ENCODE measurements around the gene SPECC1.
"Not testable (repeated sequence)": the region's sequence is repeated elsewhere in the genome, so short reads cannot be mapped to it uniquely, and the experiment has no call there.

The SPECC1 gene

DNA sequence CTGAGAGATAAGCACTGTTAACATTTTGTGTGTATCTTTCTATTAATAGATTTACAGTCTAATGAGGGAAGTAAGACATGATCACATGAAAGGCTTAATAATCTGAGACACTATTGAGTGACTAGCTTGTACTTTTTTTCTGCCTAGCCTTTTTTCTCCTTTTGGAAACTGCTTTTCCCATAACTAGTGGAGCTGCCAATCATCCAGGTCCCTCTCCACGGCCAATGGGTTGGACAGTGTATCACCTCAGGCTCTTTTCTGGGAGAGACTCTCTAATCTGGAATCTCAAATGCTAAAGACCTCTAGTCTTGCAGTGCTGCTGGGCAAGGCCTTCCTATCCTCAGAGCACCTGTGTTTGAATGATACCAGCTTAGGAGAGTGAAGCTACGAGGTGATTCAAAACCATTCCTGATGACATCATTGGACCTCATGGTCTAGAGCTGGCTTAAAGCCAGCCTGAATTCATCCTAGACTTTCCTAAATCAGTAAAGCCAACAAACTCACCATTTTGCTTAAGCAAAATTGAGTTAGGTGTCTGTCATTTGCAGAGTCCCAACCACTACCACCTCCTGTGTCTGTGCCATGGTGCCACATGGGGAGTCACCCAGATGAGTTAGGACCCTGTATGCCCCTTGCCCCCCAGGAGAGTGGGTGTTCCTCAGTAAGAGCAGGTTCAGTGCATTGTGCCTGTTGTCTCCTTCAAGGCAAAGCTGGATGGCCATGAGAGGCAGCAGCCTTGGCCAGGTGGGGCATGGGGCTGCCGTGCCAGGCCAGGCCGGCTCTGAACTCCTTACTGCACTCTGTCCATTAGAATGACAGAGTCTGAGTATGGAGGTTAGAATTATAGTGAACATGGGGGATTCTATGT, 62.9 kb downstream of the SPECC1 start:
- DNase-seq = no peak

DNA sequence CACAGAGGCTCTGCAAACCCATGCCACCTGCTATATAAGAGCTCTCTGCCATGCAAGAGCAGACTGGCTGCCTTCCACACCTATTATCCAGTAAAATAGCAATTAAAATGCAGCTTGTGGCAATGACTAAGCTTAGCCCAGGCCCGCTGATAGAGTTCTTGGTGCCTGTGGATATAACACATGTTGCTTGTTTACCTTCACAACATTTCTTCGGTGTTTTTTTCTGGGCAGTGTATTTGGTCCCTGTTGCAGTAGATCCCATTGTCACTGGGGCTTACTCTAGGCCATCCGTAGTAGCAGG, 63.5 kb downstream of the SPECC1 start:
- no peak for DNase-seq

DNA sequence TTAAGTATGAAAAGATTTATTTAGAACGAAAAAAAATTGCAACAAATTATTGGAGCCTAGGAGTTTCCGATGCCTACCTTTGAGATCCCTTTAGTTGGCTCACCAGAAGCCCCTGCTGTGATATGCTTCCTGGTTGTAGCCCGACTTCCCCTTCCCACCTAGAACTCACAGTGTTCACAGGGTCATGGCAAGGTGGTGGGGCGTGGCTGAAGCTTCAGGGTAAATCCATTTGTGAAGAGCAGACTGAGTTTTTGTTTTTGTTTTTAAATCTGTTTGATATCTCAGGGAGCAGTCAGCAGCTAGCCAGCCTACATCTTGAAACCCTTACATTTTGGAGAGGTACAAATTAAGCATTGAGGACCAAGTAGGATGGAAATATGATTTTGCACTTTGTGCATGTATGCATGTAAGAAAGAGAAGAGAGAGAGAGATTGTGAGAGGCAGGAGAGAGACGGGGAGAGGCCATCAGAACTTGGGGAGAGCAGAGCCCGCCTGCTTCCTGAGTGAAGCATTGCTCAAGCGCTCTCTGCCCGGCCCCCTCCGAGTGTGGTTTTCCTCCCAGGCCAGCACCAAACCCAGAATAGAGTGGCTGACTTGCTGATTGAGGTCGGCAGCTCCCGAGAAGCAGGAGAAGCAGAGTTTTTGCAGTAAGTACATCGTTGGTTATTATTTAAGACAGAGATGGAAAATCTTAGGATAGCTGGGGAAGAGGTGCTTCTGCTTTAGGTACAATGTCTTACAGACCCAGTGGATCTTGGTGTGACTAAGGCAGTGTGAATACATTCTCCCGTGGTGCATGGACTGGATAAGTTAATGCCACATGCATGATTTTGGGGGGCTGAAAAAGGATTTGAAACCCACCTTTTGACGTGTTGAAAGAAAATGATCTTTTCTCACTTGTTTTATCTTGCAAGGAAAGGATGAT, 64.2 kb downstream of the SPECC1 start:
- peak; percentile 24 for DNase-seq

DNA sequence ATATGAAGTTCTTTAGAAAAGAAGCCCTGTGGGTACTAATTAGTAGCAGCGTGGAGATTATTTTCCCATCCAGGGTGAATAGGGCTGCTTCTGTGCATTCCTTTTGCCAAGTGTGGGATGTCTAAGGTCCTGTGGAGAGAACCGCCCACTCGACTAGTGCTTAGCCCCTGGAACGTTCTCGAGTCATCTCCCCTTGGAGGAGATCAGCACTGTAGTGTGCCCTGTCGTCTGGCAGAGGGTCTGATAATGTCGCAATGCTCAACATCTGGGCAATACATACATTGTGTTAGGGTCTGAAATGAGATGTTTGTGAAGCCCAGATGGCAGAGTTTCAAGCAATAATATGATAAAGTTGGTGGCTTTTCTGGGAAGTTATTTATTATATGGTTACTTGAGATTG, 64.8 kb downstream of the SPECC1 start:
- DNase-seq = no peak

DNA sequence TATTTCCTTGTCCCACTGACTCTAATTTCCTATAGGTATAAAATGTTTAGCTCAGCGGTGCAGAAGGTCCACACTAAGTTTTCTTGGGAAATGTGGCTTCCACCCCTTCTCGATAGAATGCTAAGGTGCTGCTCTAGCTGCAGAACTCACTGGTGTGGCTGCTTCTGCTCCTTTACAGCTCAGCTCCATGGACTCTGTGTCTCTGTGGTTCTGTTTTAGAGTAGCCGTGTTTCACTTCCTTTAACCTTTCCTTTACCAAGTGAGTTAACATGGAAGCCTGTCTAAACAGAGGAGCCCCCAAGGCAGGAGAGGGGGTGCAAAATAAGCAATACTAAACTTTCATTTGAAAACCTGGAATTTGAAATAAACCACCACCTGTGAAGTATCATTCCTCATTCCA, 65.3 kb downstream of the SPECC1 start:
- DNase-seq = no peak

DNA sequence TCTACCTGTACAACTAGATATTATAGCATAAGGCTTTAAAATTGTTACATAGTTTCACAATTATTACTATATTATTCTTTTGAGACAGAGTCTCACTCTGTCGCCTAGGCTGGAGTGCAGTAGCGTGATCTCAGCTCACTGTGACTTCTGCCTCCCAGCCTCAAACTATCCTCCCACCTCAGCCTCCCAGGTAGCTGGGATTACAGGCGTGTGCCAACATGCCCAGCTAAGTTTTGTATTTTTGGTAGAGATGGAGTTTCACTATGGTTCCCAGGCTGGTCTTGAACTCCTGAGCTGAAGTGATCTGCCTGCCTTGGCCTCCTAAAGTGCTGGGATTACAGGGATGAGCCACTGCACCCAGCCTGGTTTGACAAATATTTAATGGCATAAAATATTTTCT, 67.0 kb downstream of the SPECC1 start:
- DNase-seq = not testable (repeated sequence)

DNA sequence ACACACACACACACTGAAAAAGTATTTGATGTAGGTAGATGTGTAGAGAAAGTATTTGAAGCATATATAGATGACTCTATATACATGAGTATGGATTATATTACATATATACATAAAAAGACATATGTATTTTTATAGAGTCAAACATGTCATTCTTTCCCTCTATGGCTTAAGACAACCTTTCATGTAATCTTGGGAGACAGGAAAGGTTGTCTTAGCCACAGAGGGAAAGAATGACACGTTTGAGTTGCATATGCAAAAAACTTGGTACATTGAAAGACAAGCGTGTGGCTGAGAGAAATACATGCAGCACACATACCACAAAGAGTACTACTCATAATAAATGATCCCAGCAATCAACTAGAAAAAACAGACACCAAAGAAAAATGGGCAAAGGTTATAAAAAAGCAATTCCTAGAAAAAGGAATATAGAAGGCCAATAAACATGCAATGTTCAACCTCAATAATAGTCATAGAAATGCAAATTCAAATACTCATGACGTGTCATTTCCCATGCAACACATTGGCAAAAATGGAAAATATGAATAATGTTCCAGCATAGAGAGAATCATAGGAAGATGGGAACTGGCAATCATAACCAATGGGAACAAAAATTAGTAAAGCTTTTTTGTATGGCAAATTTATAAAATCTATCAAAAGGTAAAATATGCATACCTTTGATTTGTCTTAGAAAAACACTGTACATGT, 69.0 kb downstream of the SPECC1 start:
- no peak for DNase-seq

DNA sequence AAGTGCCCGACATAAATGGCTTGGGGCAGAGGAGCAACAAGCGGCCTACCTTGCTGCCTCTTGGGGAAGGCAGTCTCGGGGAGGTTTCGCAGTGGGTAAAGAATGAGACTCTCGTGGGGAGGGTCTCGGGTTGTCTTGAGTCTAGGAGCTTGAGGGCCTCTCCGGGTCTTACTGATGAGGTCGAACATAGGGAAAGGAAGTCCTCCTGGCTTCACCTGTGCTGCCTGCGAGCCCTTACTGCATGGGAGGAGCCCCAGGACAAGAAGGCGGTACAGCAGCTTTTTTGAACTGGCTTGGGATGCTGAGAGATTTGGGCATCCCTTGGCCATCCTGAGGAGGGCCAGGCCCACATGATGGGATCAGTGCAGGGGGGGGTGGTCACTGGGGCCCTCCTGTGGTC, 71.4 kb downstream of the SPECC1 start:
- no peak for DNase-seq

DNA sequence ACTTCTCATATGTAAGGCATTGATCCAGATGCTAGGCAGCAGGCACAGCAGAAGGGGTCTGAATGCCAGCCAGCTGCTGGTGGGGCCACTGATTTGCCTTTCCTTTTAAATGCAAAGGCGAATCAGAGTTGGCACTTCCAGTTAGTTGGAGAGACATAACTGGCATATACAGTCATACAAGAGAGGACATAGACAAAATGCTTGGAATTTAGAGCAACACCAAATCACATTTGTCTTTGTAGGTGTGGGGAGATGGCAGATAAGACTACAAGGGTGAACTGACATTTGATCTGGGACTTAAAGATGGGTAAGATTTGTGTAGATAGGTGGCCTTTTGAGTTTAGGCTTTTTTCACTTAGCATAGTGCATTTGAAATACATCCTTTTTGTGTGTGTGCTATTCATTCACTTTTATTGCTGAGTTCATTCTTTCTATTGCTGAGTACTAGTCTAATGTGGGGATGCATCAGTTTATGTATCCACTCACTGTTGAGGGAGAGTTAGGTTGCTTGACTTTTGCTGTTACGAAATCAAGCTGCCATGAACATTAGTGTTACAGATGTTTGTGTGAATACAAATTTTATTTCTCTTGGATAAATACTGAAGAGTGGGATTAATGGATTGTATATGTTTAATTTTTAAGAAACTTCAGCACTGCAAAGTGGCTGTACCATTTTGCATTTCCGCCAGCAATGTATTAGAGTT, 74.1 kb downstream of the SPECC1 start:
- DNase-seq = no peak

DNA sequence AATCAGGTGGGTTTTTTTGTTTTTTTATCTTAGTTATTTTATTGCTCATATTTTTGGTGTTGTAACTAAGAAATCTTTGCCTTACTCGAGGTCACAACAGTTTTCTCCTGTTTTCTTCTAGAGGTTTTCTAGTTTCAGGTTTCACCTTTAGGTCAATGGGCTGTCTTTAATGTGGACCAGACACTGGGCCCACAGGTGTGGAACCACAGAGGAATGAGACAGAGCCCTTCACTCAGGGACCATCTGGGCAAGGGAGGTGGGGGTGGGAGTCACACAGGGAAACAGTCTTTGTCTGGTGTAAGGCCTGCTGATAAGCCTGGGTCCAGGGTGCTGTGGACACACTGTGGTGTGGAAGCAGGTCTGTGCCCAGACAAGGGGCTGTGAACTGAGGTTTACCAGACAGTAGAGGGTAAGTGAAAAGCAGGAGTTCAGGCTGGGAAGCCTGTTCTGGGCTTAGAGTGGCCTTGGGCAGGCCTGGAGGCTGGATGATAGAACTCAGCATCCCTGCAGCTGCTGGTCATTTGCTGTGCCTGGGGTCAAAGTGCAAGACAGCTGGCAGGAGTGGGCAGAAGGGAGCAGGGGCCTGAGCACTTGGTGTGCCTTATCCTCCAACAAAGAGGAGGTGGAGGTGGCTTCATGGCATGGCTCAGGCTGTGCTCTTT, 75.6 kb downstream of the SPECC1 start:
- DNase-seq = no peak

DNA sequence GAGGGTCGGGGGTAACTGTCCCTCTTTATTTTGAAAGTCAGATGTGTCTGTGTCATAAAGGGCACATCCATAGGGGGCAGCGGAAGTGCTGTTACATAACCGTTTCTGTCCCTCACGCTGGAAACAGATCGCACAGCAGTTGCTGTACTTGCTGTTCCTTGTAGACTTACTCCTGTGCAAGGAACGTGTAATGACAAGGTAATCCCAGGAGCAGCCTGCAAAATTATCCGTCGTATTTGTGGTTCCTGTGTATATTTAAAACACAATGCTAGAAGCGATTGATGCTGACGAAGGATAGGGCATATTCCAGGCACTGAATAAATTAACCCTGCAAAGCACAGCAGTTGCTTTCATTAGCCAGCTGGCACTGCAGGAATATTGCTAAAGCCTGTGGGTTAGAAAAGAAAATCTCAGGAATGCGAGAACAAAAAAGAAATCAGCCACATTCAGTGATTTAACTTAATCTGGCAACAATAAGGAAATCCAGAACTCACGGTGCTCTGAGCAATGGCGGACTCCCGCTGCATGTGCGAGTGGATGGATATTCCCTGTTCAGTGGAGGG, 76.2 kb downstream of the SPECC1 start:
- peak; percentile 43 for DNase-seq

DNA sequence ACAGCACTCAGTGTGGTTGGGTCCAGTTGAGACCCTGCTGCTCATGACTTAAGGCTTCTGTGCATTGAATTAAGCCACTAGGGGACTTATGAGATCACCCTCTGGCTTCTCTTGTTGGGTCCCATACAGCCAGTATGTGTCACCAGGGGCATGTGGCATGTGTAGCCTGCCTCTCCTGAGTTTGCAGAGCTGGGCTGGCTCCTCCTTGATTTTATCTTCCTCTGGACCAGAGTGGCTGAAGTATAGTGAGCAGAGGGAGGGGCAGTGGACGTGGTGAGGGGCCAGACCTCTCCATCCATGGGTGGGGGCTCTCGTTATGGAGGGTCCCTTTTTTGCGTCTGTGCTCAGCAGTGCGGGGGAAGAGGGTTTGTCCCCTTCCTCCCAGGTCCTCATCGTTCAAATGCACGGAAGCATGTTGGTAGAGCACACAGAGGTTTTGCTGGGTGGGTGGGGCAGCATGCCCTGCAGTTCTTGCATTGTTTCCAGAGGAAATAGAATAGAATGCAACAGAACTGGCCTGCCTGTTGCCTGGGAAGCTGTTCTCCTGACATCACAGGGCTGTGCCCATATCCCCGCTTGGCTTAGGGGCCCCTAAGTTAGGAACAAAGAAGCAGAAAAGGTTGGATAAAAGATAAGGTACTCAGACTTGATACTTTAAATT, 77.4 kb downstream of the SPECC1 start:
- no peak for DNase-seq

DNA sequence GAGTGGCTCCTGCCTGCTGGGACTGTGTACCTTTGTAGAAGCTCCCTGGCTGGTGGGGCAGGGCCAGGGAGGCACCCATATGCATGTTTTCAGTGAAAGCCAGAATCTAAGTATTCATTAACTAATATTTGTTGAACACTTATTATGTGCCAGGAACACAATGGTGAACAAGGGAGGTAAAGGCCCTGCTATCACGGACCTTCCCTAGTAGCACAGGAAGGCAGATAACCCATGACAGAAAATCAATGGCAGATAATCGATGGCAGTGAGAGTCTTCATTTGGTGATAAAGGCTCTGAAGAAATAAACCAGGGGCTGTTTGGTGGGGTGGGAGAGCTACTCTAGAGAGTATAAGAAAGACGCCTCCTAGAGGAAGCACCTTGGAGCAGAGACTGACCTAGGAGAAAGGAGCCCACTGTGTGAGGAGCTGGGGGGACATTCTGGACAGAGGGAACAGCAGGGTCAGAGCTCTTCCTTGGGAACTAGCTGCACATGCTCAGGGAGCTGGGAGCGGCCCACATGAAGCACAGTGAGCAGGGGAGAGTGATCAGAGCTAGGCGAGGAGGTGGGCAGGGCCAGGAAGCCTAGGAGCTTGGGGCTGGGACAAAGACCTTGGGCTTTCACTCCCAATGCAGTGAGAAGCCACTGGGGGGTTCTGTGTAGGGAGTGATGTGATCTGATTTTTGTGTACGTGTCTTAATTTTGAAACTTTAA, 78.5 kb downstream of the SPECC1 start:
- no peak for DNase-seq

DNA sequence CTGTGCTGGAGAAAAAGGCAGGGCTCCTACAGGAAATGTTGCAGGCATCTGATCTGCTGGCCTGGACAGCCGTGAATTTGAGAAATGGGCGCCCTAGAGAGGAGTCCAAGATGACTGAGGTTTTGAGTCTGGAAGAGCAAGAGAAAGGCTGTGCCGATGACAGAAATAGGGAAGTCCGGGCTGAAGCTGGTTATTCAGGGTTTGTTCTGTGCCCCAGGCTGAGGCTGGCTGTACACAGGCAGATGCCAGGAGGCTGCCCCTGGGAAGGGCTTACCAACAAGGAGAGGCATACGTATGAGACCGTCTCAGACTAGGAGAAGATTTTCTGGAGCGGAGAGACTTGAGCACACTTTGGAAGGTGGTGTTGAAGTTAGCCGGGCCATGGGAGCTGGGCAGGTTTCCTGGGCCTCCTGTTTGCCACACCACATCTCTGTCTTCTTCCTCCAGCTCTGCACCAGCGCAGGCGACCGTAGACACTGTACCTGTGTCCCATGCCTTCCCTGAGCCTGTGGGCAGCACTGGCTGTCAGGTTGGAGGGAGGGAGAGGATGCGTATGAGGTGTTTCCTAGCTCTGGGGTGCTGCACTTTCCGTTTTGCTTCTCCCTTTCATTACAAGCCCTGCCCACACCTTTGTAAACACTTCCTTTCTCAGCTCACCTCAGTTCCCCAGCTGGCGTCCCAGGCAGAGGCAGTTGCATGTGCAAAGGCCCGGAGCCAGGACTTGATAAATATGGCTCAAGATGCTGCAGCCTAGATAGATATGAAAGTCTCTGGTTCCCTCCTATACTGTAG, 80.8 kb downstream of the SPECC1 start:
- no peak for DNase-seq

DNA sequence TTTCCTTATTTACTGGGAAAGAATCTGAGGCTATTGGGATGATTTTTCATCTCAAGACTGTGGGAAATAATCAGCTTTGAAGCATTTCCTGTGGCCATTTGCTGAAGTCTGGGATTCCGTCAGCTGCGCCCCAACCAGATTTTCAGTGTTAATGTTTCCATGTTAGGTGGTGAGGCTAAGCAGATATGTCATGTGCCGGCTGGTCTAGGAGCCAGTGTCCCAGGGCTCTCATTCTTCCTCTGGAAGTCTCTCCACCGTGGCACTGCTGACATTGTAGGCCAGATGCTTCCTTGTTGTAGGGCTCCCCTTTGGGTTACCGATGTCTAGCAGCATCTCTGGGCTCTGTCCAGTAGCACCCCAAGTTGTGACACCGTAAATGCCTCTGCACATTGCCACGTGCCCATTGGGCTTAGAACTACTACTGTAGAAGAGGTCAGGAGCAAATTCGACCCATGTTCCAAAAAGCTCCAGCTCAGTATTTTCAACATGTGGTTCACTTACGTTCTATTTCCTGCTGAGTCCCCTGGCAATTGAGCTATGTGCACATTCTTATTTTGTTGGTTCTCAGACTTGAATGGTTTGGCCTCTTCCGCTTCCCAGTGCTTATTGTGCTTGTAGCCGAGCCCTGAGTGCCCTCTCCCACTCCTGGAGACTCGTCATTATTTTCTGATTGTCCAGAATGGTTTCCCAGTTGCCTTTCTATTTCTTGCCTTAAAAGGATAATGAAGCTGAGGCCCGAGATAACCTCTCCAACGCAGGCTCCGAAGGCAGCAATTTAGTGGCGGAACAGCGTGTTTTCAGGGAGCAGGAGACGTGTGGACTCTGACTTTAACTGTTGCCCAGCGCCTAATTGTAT, 82.2 kb downstream of the SPECC1 start:
- peak; percentile 73 for DNase-seq

DNA sequence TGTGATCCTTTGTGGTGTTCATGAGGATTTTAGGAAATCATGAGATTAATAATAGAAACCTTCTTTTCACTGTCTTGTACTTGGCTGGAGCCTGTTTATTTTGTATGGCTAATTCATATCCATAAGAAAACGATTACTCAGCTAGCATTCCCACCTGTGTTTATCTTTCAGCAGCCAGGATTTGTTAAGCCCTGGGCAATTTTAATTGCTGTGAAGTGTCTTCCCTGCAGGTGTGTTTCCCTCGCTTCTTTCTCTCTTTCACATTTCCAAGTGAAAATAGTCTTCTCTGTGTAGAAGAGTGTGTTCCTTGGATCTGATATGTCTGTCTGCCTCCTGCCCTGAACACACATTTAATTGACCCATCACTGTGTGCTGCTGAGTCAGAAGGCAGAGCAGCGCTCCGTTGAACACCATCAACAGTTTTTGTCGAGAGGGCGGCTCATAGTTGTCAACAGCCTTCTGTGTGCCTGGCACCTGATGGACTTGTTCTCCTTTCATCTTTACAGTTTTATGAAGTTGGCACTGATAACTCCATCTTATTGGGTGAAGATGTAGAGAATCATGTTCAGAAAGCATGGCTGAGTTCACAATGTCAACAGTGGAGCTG, 83.2 kb downstream of the SPECC1 start:
- DNase-seq = no peak

DNA sequence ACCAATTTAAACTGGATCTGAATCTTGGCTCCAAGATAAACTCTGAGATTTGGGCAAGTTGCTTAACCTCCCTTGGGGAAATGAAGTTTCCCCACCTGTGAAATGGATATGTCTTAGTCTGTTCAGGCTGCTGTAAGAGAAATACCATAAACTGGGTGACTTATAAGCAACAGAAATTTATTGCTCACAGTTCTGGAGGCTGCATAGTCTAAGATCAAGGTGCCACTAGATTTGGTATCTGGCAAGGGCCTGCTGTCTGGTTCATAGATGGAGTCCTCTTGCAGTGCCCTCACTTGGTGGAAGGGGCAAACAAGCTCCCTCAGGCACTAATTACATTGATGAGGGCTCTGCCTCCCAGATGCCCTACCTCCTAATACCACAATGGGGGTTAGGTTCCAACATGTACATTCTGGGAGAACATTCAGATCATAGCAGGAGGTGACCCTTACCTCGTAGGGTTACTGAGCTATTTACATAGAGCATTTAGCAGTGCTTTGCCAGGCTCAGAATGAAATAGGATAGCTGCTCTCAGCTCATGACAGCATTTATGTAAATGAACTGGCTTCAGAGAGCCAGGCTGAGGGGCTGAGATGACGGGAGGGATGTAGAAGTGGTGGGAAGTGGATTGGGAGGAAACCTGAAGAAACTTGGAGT, 83.9 kb downstream of the SPECC1 start:
- no peak for DNase-seq

DNA sequence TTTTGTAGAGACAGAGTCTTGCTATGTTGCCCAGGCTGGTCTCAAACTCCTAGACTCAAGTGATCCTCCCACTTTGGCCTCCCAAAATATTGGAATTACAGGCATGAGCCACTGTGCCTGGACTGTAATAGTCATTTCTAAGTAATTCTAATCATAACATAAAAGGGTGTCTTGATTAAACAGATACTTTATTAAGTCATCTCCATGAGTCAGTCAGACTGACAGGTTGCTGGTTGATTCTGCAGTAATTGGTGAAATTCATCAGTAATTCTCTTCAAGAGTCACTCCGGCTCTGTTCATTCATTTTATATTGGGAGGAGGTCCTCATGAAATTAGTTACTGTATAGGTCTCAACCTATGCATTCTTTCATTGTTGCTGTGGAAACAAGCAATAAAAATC, 85.6 kb downstream of the SPECC1 start:
- no peak for DNase-seq

Measured in fibroblast of skin of scalp (primary cell).